Measurements from ENCODE around the gene ADAMTS3.
A peak's percentile ranks its signal among the peaks of the same experiment; 100 is the strongest.

The ADAMTS3 gene

GRCh38 chr4:72312032-72312650 is 256.9 kb downstream of the ADAMTS3 start:
- Mint-ChIP-seq H3K4me1 (no peaks in the 10 kb centered on the region), H3K27ac (no peak overlapping the region), H3K9me3 (no peaks in the 10 kb centered on the region), H3K27me3 (no peaks in the 10 kb centered on the region), H3K4me3 (no peak overlapping the region), H3K36me3 (no peaks in the 10 kb centered on the region)
- no peak for ATAC-seq (replicated peaks)
- DNase-seq: no peak

DNA sequence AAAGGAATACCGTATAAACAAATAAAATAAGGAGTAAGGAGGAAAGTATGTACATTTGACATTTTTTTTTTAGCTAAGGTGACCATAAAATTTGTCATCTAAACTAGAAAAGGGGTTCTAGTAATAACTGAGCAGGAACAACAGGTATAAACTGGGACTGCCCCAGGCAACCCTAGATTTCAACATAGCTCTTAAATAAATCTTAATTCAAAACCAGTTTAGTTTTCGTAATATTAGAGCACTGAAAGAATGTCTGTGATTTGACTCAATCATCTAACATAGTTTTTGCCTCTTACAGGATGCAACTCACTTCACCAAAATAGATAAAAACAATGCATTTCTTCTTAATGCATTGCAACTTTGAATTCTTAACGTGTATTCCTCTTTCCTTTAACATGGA is 257.7 kb downstream of the ADAMTS3 start:
- no peaks in the 10 kb centered on the region for H3K36me3 Mint-ChIP-seq
- no peaks in the 10 kb centered on the region for H3K4me1 Mint-ChIP-seq

GRCh38 chr4:72305620-72306019 is 263.4 kb downstream of the ADAMTS3 start:
- Mint-ChIP-seq H3K36me3 (no peaks in the 10 kb centered on the region), H3K4me1 (no peaks in the 10 kb centered on the region), H3K27me3 (no peaks in the 10 kb centered on the region), H3K9me3 (no peaks in the 10 kb centered on the region), H3K27ac (no peak overlapping the region), H3K4me3 (no peak overlapping the region)
- DNase-seq (no peak), ATAC-seq (replicated peaks) (no peak)

More for the DNA sequence above, 257.7 kb downstream of the ADAMTS3 start:
- Mint-ChIP-seq H3K27me3 (no peaks in the 10 kb centered on the region), H3K9me3 (no peaks in the 10 kb centered on the region), H3K4me3 (no peak overlapping the region), H3K27ac (no peak overlapping the region)
- DNase-seq (no peak), ATAC-seq (replicated peaks) (no peak)

DNA sequence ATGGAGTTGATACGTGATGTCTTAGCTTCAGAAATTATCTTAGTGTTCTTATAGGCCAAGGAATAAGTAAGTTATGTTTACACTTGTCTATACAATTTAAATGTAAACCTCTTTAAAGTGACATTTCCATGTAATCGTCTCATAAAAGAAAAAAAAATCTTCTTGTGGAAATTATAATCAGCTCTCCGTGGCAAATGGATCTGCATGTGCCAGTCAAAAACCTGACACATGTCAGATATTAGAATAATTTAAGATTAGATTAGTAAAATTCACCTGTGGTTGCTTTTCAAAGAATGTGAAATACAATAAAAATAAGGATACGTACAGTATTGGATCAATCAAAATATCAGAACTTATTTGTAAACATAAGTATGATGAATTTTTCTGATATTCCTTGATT is 263.9 kb downstream of the ADAMTS3 start:
- Mint-ChIP-seq H3K4me3 (no peak overlapping the region), H3K27me3 (no peaks in the 10 kb centered on the region), H3K36me3 (no peaks in the 10 kb centered on the region), H3K9me3 (no peaks in the 10 kb centered on the region), H3K4me1 (no peaks in the 10 kb centered on the region), H3K27ac (no peak overlapping the region)
- ATAC-seq (replicated peaks): no peak
- DNase-seq: no peak

GRCh38 chr4:72302981-72303704 is 265.9 kb downstream of the ADAMTS3 start:
- peak; percentile 11 for DNase-seq
- Mint-ChIP-seq H3K4me3 (no peak overlapping the region), H3K27ac (no peak overlapping the region), H3K36me3 (no peaks in the 10 kb centered on the region), H3K27me3 (no peaks in the 10 kb centered on the region), H3K4me1 (no peaks in the 10 kb centered on the region), H3K9me3 (no peaks in the 10 kb centered on the region)
- ATAC-seq (replicated peaks): peak; percentile 91 to 96

- H3K4me3 Mint-ChIP-seq: no peak overlapping the region
- DNase-seq (no peak), ATAC-seq (replicated peaks) (no peak)
- no peak overlapping the region for H3K27ac Mint-ChIP-seq
- H3K9me3 Mint-ChIP-seq: no peaks in the 10 kb centered on the region
- H3K36me3 Mint-ChIP-seq: no peaks in the 10 kb centered on the region
- no peaks in the 10 kb centered on the region for H3K4me1 Mint-ChIP-seq
- no peaks in the 10 kb centered on the region for H3K27me3 Mint-ChIP-seq
Observed at GRCh38 chr4:72301759-72302158, 267.3 kb downstream of the ADAMTS3 start.

GRCh38 chr4:72300126-72300525 is 268.9 kb downstream of the ADAMTS3 start:
- H3K4me1 Mint-ChIP-seq: peaks cover 0 to 2% of the 10 kb centered on the region in 2 donors
- H3K36me3 Mint-ChIP-seq: no peaks in the 10 kb centered on the region
- H3K9me3 Mint-ChIP-seq: no peaks in the 10 kb centered on the region
- H3K27ac Mint-ChIP-seq: no peak overlapping the region
- DNase-seq: no peak
- H3K27me3 Mint-ChIP-seq: no peaks in the 10 kb centered on the region
- no peak overlapping the region for H3K4me3 Mint-ChIP-seq
- no peak for ATAC-seq (replicated peaks)

- H3K36me3 Mint-ChIP-seq: no peaks in the 10 kb centered on the region
- peaks cover 0 to 2% of the 10 kb centered on the region in 2 donors for H3K4me1 Mint-ChIP-seq
- H3K27ac Mint-ChIP-seq: no peak overlapping the region
- peaks cover 4 to 11% of the 10 kb centered on the region in 2 donors for H3K27me3 Mint-ChIP-seq
- ATAC-seq (replicated peaks) (peak; percentile 70 to 74), DNase-seq (no peak)
- H3K9me3 Mint-ChIP-seq: no peaks in the 10 kb centered on the region
- no peak overlapping the region for H3K4me3 Mint-ChIP-seq
Observed at GRCh38 chr4:72295966-72296557, 273.0 kb downstream of the ADAMTS3 start.

DNA sequence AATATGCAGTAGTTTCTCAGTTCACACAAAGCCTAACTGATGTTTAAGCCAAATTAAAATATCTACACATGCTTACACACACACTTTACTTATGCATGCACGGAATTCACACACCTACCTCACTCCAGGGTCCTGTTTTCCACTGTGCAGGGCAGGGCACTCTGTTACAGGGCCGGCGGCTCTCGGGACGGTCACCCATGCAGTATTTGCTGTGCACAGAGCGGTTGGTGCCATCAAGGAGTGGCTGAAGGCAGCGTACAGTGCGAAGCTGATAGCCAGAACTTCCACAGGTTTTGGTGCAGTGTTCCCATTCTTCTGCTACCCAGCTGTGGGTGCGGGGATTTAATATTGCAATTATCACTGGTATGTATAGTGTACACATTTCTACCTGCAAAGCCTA is 278.3 kb downstream of the ADAMTS3 start:
- Mint-ChIP-seq H3K4me1 (no peaks in the 10 kb centered on the region), H3K36me3 (no peaks in the 10 kb centered on the region), H3K4me3 (no peak overlapping the region), H3K9me3 (no peaks in the 10 kb centered on the region), H3K27me3 (peaks cover 11 to 14% of the 10 kb centered on the region in 2 donors), H3K27ac (no peak overlapping the region)
- DNase-seq (no peak), ATAC-seq (replicated peaks) (no peak)

DNA sequence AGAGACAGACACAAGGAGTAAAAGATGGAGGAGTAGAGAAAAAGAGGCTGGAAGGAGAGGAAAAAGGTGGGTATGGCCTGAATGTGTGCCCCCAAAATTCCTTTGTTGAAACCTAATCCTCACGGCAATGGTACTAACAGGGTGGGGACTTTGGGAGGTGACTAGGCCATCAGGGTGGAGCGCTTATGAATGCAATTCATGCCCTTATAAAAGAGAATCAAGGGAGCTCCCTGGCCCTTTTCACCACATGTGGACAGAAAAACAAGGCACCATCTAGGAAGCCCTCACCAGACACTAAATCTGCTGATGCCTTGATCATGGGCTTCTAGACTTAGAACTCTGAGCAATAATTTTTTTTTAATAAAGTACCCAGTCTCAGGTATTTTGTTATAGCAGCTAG is 282.1 kb downstream of the ADAMTS3 start:
- Mint-ChIP-seq H3K4me3 (no peak overlapping the region), H3K9me3 (no peaks in the 10 kb centered on the region), H3K27ac (no peak overlapping the region), H3K36me3 (no peaks in the 10 kb centered on the region), H3K27me3 (peaks cover 4 to 10% of the 10 kb centered on the region in 2 donors), H3K4me1 (no peaks in the 10 kb centered on the region)
- ATAC-seq (replicated peaks): no peak
- DNase-seq: no peak

DNA sequence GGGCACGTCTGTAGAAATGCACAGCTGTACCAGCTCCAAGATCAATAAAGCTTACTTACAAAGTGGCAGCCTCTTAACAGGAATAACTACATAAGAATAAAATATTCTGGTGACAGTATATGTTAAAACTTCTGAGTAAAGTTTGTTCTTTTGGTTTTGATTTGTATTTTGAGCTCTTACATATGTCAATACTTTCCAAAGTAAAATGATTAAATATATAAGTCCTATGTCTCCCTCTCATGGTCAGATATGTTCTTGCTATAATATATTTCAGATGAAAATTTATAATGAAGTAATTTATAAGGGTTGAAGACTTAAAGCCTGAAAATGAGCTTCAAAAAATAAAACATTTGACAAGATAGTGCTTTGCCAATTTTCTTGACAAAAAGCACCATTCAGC is 282.8 kb downstream of the ADAMTS3 start:
- peaks cover 4 to 10% of the 10 kb centered on the region in 2 donors for H3K27me3 Mint-ChIP-seq
- no peaks in the 10 kb centered on the region for H3K9me3 Mint-ChIP-seq
- ATAC-seq (replicated peaks): no peak
- H3K36me3 Mint-ChIP-seq: no peaks in the 10 kb centered on the region
- H3K4me3 Mint-ChIP-seq: no peak overlapping the region
- DNase-seq: no peak
- no peaks in the 10 kb centered on the region for H3K4me1 Mint-ChIP-seq
- H3K27ac Mint-ChIP-seq: no peak overlapping the region

DNA sequence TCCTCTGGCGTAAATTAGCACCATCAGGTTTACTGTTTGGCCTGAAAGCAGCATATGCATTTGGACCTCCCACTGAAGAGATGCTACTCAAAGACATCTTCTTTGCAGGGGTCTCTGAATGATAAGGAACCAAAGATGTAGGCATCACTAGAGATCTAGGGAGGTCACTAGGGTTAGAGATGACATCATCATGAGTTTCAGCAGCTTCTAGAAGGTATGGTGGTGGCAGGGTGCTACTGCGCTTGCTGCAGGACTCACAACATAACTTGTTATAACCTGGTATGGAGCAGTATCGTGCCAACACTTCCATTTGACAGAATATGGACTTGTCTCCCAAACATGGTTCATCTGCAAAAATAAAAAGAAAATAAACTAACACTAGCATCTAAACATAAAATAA is 285.7 kb downstream of the ADAMTS3 start:
- Mint-ChIP-seq H3K27me3 (peaks cover 4 to 10% of the 10 kb centered on the region in 2 donors), H3K4me3 (no peak overlapping the region), H3K27ac (no peak overlapping the region), H3K36me3 (no peaks in the 10 kb centered on the region), H3K9me3 (no peaks in the 10 kb centered on the region), H3K4me1 (no peaks in the 10 kb centered on the region)
- ATAC-seq (replicated peaks) (peak in 1 of 2 donors; percentile 39), DNase-seq (no peak)

DNA sequence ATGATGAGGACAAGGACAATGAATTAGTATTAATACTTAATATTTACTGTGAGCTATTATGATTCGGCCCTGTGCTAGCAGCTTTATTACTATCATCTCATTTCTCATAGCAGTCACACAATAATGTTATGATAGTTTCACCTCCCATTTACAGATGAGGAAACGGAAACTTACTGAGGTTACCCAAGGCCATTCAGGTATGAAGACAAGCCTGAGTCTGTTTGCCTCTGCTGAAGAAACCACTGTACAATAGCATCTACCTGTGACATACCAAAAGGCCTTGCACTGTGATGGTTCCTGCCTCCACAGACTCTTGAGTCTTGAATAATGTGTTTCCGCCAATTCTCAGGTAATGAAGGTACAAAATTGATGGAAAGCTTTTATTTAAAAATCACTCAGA is 288.8 kb downstream of the ADAMTS3 start:
- peaks cover 0 to 4% of the 10 kb centered on the region in 2 donors for H3K27me3 Mint-ChIP-seq
- H3K27ac Mint-ChIP-seq: no peak overlapping the region
- H3K9me3 Mint-ChIP-seq: no peaks in the 10 kb centered on the region
- ATAC-seq (replicated peaks) (no peak), DNase-seq (no peak)
- no peak overlapping the region for H3K4me3 Mint-ChIP-seq
- no peaks in the 10 kb centered on the region for H3K4me1 Mint-ChIP-seq
- no peaks in the 10 kb centered on the region for H3K36me3 Mint-ChIP-seq

DNA sequence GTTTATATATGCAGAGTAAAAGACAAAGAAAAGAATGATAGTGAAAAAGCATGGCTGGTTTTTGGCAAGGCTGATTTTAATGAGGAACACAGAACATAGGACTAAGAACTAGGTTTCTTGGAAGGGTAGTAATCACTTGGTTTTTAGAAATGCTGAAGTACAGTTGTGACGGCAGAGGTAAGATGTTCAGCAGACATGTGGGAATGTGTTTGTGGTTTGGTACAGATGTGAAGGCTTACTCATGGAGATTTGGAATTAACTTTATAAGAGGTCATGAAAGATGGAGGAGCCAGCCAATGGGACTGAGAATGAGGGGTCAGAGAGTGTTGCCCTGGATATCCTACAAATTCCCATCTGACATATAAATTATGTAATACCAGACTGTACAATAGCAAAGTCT is 293.6 kb downstream of the ADAMTS3 start:
- ATAC-seq (replicated peaks): no peak
- no peak for DNase-seq
- H3K4me3 Mint-ChIP-seq: no peak overlapping the region
- no peaks in the 10 kb centered on the region for H3K27me3 Mint-ChIP-seq
- no peaks in the 10 kb centered on the region for H3K36me3 Mint-ChIP-seq
- H3K27ac Mint-ChIP-seq: no peak overlapping the region
- no peaks in the 10 kb centered on the region for H3K4me1 Mint-ChIP-seq
- H3K9me3 Mint-ChIP-seq: peaks cover 0 to 6% of the 10 kb centered on the region in 2 donors

DNA sequence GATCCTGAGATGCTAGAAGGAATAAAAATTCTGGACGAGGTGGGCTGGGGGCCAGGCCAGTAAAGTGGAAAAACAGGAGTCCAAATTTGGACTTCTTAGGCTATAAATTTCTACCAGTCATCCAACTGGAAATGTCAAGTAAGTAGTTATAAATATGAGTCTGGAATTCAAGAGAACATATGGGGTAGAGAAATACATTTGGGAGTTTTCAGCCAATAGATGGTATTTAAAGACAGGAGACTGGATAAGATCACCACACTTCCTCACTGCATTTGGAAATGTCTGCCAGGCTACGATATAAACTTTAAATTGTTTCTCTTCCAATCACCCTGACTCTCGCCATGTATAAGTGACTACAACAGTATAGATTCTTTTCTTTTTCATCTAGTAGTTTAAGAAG is 294.8 kb downstream of the ADAMTS3 start:
- Mint-ChIP-seq H3K27me3 (no peaks in the 10 kb centered on the region), H3K4me1 (no peaks in the 10 kb centered on the region), H3K4me3 (no peak overlapping the region), H3K9me3 (peaks cover 0 to 6% of the 10 kb centered on the region in 2 donors), H3K36me3 (no peaks in the 10 kb centered on the region), H3K27ac (no peak overlapping the region)
- DNase-seq (no peak), ATAC-seq (replicated peaks) (no peak)
